Measurements from ENCODE around the gene ABTB2.

The ABTB2 gene

DNA sequence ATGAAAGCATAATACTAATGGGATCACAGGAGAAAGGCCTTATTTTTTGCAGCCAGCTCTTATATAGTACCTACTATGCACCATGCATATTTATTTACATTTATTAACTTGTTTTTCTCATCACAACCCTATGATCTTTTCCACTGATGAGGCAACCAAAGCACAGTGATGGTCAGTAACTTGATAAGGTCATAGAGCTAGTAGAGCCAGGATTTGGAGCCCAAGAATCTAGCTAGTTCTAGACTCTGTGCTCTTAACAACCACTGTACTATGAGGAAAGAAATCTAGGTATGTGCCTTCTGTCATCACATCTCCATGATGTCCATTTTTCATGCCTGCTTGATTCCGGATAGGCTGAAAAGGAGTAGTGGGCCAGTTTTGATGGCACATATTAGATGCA lies 24.0 kb upstream of the ABTB2 start:
- Mint-ChIP-seq H3K9me3 (peaks cover 5% of the 10 kb centered on the region), H3K27me3 (peaks cover 6% of the 10 kb centered on the region), H3K27ac (no peak overlapping the region), H3K4me3 (no peak overlapping the region), H3K36me3 (no peaks in the 10 kb centered on the region), H3K4me1 (no peaks in the 10 kb centered on the region)
- CTCF ChIA-PET = interaction anchor here (1.0 kb wide), 1 partner anchor 18 kb away, joined by 3 read pairs; no protein-coding TSS in a partner anchor
- DNase-seq = no peak

DNA sequence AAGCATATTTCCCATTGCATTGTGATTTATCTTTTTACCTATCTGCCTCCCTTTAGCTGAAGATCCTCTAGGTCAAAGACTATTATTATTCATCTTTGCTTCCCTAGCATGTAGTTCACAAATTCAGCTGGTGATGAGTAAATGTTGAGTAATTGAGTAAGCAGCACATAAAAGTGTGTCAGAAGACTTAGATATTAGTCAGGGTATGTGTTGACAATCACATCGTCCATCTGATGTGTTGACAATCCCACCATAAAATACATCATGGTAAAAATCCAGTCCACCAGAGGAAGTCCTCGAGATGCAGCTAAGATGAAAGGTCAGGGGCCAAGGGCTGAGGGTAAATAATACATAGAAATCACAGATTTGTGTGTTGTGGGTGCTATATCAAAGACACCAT lies 22.9 kb upstream of the ABTB2 start:
- no peaks in the 10 kb centered on the region for H3K4me1 Mint-ChIP-seq
- peaks cover 2% of the 10 kb centered on the region for H3K36me3 Mint-ChIP-seq
- CTCF ChIA-PET = no interaction called here

DNA sequence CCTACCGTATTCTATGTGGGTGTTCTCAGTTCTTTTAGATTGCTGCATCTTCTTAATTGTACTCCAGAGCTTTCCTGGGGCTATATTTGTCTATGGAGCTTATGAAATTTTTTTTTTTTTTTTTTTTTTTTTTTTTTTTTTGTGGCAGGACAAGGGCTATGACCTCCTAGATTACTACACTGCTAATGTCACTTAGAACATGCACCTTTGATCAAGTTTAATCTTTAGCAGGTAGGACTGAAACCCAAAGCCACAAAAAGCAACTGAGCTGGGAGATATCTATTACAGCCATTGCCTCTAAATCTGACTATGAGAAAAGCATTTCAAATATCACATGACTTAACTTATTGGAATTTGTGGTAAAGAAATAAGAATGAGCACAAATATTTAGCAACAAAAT lies 21.7 kb upstream of the ABTB2 start:
- no peak for DNase-seq
- Mint-ChIP-seq H3K4me3 (no peak overlapping the region), H3K27ac (no peak overlapping the region), H3K36me3 (peaks cover 2% of the 10 kb centered on the region), H3K9me3 (peaks cover 10% of the 10 kb centered on the region), H3K27me3 (peaks cover 6% of the 10 kb centered on the region), H3K4me1 (no peaks in the 10 kb centered on the region)
- CTCF ChIA-PET = no interaction called here

More for the DNA sequence above, 22.9 kb upstream of the ABTB2 start:
- H3K9me3 Mint-ChIP-seq = peaks cover 9% of the 10 kb centered on the region
- H3K4me3 Mint-ChIP-seq = no peak overlapping the region
- peaks cover 6% of the 10 kb centered on the region for H3K27me3 Mint-ChIP-seq
- DNase-seq = no peak
- no peak overlapping the region for H3K27ac Mint-ChIP-seq

DNA sequence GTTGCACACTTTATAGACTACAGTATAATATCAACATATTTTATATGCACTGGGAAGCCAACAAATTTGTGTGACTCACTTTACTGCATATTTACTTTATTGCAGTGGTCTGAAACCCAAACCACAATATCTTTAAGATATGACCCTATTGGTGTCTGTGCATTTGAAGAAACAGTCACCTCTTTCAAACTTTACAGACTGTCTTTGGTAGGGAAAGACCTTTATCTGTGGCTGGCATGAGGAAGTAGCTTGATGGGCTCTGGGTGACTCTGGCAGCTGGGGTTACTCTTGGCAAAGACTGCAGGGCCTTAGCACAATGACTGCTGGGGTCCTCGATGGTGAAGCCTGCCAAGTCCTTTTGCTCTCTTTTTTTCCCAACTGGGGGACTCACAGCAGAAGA lies 21.3 kb upstream of the ABTB2 start:
- Mint-ChIP-seq H3K4me3 (no peak overlapping the region), H3K4me1 (no peaks in the 10 kb centered on the region), H3K36me3 (peaks cover 2% of the 10 kb centered on the region), H3K9me3 (peaks cover 10% of the 10 kb centered on the region), H3K27me3 (peaks cover 6% of the 10 kb centered on the region), H3K27ac (no peak overlapping the region)
- CTCF ChIA-PET = no interaction called here
- DNase-seq = no peak

DNA sequence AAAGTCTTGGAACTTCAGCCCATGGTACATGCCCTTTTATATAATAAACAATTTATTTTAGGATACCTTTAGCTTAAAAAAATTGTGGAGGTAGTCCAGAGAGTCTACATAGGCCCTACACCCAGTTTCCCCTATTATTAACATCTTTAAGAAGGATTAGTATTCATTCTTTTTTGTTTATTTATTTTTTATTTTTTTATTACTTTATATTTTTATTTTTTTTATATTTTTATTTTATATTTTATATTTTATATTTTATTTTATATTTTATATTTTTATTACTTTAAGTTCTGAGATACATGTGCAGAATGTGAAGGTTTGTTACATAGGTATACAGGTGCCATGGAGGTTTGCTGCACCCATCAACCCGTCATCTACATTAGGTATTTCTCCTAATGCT lies 15.9 kb upstream of the ABTB2 start:
- no peak overlapping the region for H3K4me3 Mint-ChIP-seq

DNA sequence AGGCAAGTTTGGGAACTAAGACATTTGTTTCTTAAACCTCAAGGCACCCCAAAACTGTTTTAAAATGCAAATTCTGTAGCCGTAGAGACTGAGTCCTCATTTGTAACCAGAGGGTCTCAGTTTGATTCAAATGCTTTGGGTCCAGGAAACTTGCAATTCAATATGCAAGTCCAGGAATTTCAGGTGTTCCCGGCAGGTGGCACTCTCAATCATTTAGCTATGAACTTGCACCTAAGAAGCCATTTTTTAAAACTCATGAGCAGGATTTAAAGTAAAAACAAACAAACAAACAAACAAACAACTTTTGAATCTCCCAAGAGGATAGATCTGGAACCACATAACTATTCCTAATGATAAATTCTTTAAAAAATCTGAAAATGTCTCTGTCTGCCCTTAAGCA lies 8.7 kb upstream of the ABTB2 start:
- Mint-ChIP-seq H3K27me3 (peaks cover 31% of the 10 kb centered on the region), H3K4me1 (peaks cover 8% of the 10 kb centered on the region), H3K36me3 (no peaks in the 10 kb centered on the region), H3K27ac (no peak overlapping the region), H3K9me3 (no peaks in the 10 kb centered on the region), H3K4me3 (no peak overlapping the region)
- peak; percentile 41 for DNase-seq
- CTCF ChIA-PET = interaction anchor here (1.3 to 2.5 kb wide), 4 partner anchors 98 to 204 kb away, joined by 3 to 29 read pairs (median 10); no protein-coding TSS in a partner anchor

More for the DNA sequence above, 15.9 kb upstream of the ABTB2 start:
- DNase-seq = no peak
- Mint-ChIP-seq H3K27ac (no peak overlapping the region), H3K9me3 (peaks cover 10% of the 10 kb centered on the region), H3K27me3 (peaks cover 15% of the 10 kb centered on the region), H3K36me3 (peaks cover 2% of the 10 kb centered on the region), H3K4me1 (no peaks in the 10 kb centered on the region)
- CTCF ChIA-PET = no interaction called here

DNA sequence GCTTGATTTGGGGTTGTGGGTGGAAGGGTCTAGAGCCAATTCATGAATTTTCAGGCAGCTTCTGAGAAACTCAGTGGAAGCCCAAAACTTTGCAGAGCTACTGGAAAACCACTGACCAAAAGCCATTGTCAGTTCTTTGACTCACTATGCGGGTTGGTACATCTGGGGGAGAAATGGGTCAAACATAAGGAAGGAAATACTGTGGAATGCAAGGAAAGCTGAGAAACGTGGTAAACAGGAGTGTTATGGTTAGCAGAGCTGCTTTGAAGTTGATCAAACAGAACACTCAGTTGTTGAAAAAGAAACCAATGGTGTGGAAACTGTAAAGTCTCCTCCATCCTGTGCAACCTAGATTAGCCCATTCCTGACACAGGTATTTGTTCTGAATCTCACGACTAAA lies 6.3 kb upstream of the ABTB2 start:
- CTCF ChIA-PET = interaction anchor here (0.7 to 4.4 kb wide), 4 partner anchors 17 to 269 kb away, joined by 3 to 26 read pairs (median 13); no protein-coding TSS in a partner anchor
- Mint-ChIP-seq H3K4me1 (peaks cover 11% of the 10 kb centered on the region), H3K27me3 (peaks cover 23% of the 10 kb centered on the region), H3K36me3 (no peaks in the 10 kb centered on the region), H3K27ac (no peak overlapping the region), H3K9me3 (no peaks in the 10 kb centered on the region), H3K4me3 (no peak overlapping the region)
- no peak for DNase-seq

DNA sequence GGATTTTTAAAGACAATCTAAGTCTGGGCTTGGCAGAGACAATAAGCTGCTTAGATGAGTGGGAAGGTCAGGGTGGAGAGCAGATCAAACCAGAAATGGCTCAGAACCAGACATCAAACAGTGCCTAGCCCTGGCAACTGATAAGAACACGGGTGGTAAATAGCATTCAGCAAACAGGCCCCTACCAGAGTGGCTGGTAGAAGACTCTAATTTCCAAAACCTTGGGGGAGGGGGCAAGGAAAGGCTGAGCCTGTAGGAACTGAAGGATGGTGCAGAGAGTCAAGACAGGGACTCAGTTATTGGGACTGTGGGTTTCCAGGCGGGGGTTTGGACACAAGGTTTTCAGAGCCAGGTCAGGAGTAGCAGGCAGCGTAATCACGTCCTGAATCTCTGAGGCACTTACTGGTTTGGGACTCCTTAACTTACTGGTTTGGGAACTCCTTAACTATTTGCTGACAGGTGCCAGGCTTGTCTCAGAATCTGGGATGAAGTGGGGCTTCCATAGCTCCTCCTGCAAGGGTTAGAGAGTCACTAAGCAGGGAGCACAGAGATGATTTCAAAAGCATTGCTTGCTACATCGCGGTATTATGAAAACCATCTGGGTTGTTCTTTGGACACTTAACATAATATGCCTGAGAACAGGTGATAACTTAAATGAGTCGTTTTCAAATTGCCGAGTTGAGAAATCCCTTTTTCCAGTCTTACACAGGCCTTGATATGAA lies 5.7 kb upstream of the ABTB2 start:
- DNase-seq = no peak
- no peak overlapping the region for H3K27ac Mint-ChIP-seq
- no peaks in the 10 kb centered on the region for H3K36me3 Mint-ChIP-seq
- no peak overlapping the region for H3K4me3 Mint-ChIP-seq
- no peaks in the 10 kb centered on the region for H3K9me3 Mint-ChIP-seq
- CTCF ChIA-PET = interaction anchor here (0.7 to 4.4 kb wide), 6 partner anchors 18 to 366 kb away, joined by 3 to 26 read pairs (median 8); no protein-coding TSS in a partner anchor
- H3K4me1 Mint-ChIP-seq = peaks cover 14% of the 10 kb centered on the region
- H3K27me3 Mint-ChIP-seq = peaks cover 19% of the 10 kb centered on the region

DNA sequence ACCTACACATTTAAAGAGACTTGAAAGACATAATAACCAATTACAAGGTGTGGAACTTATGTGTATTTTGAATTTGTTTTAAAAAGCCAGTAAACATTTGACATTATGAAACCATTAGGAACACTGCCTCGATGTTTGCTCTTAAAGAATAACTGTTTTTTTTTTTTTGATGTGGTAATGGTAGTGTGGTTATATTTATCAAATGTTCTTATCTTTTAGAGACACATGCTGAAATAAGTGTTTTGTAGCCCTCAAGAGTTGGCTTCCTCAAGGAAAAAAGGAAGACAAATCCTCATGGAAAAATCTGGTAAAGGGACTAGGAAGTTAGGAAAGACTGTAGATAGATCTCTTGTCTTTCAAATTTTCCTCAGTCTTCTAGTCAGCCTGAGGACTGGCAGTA lies 2.2 kb upstream of the ABTB2 start:
- Mint-ChIP-seq H3K27me3 (peaks cover 38% of the 10 kb centered on the region), H3K4me1 (peaks cover 29% of the 10 kb centered on the region)

DNA sequence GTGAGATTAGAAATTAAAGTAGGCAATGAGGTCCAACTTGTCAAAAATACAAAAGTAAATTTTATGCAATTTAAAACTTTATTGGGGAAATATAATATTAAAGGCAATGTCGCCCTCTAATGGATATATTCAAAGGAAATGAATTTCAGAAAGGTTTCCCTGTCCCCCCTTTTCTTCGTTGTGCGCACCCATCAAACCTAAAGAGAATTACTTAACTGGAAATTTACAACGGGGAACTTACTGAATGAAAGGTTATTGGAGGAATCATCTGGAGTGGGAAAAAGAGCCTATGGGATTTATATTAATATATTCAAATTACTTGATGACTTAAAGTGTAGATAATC lies 1.7 kb upstream of the ABTB2 start:
- peaks cover 43% of the 10 kb centered on the region for H3K27me3 Mint-ChIP-seq
- no peak for DNase-seq
- H3K36me3 Mint-ChIP-seq = no peaks in the 10 kb centered on the region
- H3K4me3 Mint-ChIP-seq = peak overlapping the region; percentile 76
- H3K27ac Mint-ChIP-seq = no peak overlapping the region
- H3K9me3 Mint-ChIP-seq = no peaks in the 10 kb centered on the region
- H3K4me1 Mint-ChIP-seq = peaks cover 31% of the 10 kb centered on the region
- CTCF ChIA-PET = no interaction called here

More for the DNA sequence above, 2.2 kb upstream of the ABTB2 start:
- no peak for DNase-seq
- no peak overlapping the region for H3K4me3 Mint-ChIP-seq
- no peak overlapping the region for H3K27ac Mint-ChIP-seq
- CTCF ChIA-PET = interaction anchor here (1.0 to 1.4 kb wide), 2 partner anchors 202 to 368 kb away, joined by 3 read pairs; no protein-coding TSS in a partner anchor
- no peaks in the 10 kb centered on the region for H3K36me3 Mint-ChIP-seq
- H3K9me3 Mint-ChIP-seq = no peaks in the 10 kb centered on the region

DNA sequence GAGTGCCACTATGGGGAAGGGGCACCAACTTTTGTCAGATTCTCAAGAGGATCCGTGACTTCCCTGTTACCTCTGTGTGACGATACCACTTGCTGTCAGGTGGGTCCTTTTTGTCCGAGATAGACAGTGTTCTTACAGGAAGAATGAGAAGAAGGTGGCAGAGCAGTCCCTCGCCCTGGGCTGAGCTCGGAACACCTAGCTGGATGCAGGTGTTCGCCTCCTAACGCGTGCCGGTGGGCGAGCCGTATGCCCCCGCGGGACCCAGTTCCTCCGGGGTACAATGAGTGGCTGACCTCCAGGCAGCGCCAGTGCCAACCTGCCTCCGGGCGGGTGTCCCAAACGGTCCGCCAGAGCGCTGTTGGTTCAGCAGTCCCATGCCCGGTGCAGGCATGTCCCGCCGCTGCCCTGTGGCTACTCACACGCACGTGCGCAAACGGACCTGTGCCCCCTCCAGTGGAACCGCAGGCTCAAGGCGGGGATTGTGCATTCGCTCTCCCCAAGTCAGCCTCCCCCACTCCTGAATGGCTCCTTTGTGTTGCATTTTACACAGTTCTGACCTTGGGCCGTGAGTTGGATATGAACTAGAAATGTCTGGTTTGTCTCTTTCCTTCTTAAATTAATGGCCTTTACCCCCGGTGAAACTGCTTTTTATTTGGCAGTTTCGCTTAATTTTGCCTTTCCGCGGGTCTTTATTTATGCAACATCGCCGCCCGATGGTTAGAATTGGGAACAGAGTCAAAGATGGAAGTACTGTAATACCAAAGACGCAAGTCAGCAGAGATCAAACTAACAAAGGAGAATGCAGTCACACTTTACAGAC lies 1.1 kb upstream of the ABTB2 start:
- CTCF ChIA-PET = interaction anchor here (0.7 to 3.6 kb wide), 9 partner anchors 109 to 361 kb away, joined by 3 to 73 read pairs (median 5); partner anchors contain the start of gene NAT10
- H3K36me3 Mint-ChIP-seq = no peaks in the 10 kb centered on the region
- peak overlapping the region; percentile 81 for H3K27ac Mint-ChIP-seq
- no peaks in the 10 kb centered on the region for H3K9me3 Mint-ChIP-seq
- H3K4me3 Mint-ChIP-seq = peak overlapping the region; percentile 76
- H3K27me3 Mint-ChIP-seq = peaks cover 48% of the 10 kb centered on the region
- peaks cover 27% of the 10 kb centered on the region for H3K4me1 Mint-ChIP-seq
- DNase-seq = peak; percentile 84

DNA sequence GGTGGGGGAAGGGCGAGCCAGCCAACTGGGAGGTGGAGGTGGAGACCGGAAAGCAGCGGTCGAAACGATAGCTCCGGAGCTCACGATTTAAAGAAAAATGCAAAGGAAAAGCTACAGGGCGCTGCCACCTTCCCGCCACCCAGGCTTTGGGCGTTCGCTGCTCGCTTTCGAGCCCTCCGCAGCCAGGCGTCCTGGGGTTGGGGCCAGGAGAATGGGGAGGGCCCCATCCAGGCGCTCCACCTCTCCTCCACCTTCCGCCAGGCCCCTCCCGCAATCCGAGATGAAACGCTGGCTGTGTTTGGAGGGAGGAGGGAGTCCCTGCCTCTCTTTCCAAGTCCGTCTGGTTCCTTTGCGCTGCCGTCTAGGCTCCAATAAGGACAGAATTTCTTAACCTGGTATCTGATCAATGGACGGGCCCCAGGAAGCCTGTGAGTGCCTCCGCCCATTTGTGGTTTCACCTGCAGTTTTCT lies 483 bp upstream of the ABTB2 start:
- Mint-ChIP-seq H3K9me3 (no peaks in the 10 kb centered on the region), H3K27me3 (peaks cover 46% of the 10 kb centered on the region), H3K4me1 (peaks cover 23% of the 10 kb centered on the region), H3K4me3 (peak overlapping the region; percentile 76), H3K36me3 (no peaks in the 10 kb centered on the region), H3K27ac (peak overlapping the region; percentile 81)
- no peak for DNase-seq
- CTCF ChIA-PET = interaction anchor here (0.7 to 3.6 kb wide), 10 partner anchors 14 to 360 kb away, joined by 3 to 73 read pairs (median 5); partner anchors contain the start of gene NAT10

DNA sequence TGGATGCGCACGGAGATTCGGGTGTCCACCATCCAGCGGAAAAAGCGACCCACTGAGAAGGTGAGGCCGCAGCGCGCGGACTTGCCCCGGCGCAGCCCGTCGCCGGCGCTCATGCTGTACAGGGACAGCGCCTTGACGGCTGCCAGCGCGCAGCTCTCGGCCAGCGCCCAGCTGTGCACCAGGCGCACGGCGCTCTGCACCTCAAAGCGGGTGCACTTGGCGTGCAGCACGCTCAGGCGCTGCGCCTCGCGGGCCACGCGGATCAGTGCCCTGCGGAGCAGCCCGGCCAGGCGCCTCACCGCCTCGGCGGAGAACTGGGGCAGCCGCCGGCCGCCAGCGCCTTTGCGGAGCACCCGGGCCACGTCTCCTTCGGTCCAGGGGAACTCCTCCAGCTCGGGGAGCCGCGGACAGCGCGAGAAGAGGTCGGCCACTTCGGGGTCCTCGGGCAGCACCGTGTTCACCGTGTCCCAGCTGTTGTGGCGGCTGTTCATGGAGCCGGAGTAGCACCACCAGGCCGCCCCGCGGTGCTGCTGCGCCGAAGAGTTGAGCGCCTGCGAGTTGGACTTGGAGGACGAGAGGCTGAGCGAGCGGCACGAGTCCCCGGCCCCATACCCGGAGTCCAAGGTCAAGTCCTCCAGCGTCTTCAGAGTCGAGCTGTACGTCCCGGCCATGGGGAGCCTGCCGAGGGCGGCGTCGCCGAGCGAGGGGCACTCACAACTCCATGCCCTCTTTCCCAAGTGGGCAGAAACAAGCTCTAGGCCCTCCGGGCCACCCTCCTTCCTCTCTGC lies 703 bp downstream of the ABTB2 start:
- CTCF ChIA-PET = interaction anchor here (1.0 to 3.6 kb wide), 13 partner anchors 10 to 359 kb away, joined by 3 to 73 read pairs (median 5); partner anchors contain the start of gene NAT10
- Mint-ChIP-seq H3K4me1 (peaks cover 23% of the 10 kb centered on the region), H3K4me3 (peak overlapping the region; percentile 76), H3K27ac (no peak overlapping the region), H3K9me3 (no peaks in the 10 kb centered on the region), H3K27me3 (peaks cover 50% of the 10 kb centered on the region), H3K36me3 (no peaks in the 10 kb centered on the region)
- DNase-seq = peak; percentile 64

DNA sequence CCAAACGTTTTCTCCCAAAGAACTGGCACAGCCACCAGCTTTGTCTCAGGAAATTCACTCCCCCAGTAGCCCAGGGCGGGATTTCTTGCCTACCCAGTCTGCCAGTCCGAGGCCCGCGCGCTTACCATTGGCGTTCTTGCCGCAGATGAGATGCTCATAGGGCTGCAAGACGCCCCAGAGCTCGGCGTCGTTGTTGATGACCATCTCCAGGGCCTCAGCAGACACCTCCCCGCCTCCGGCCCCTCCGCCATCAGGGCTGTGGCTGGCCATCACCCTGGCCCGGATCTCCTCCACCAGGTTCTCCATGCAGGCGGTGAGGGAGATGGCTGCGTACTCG lies 1.3 kb downstream of the ABTB2 start:
- Mint-ChIP-seq H3K9me3 (no peaks in the 10 kb centered on the region), H3K27me3 (peaks cover 50% of the 10 kb centered on the region), H3K27ac (no peak overlapping the region), H3K4me3 (peak overlapping the region; percentile 53), H3K4me1 (peaks cover 23% of the 10 kb centered on the region), H3K36me3 (no peaks in the 10 kb centered on the region)
- no peak for DNase-seq
- CTCF ChIA-PET = interaction anchor here (1.1 to 3.6 kb wide), 6 partner anchors 10 to 192 kb away, joined by 3 to 73 read pairs (median 5); no protein-coding TSS in a partner anchor
